Measurements from ENCODE around the gene SLC18B1. TPM values are rescaled to one million over a fixed set of nuclear protein-coding genes. Genes with fewer than 3 reads are reported as not detected.

Gene SLC18B1
- total RNA-seq, 4 donors from 2014 or later = 0.51 to 38.7 (median 8.0) TPM

DNA sequence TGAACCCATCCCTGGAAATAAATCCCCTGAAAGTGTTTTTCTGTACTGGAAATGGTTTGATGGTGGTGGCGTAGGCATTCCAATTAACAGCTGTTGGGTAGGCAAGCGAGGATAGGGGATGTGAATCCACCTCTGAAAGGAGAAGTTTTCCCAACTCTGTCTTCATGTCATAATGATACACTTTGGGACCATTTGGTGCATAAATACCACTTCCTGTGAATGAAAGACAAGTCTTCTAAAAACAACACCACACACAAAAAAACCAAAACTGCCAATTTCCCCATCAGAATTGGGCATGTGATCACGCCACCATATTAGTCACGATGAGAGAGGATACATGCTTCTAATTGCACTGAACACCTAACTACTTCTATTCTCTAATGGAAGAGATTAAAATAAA, 47.1 kb downstream of the SLC18B1 start:
- Histone ChIP-seq H3K27ac (no peak overlapping the region), H3K4me3 (no peak overlapping the region), H3K27me3 (no peaks in the 10 kb centered on the region), H3K9me3 (no peaks in the 10 kb centered on the region), H3K4me1 (no peaks in the 10 kb centered on the region), H3K36me3 (no peaks in the 10 kb centered on the region)
- intact Hi-C loops (cut with DNase I; ENCODE audit: low total_unique reads) = no loop called here
- no peak for DNase-seq
- TF ChIP-seq, protein P1, sequence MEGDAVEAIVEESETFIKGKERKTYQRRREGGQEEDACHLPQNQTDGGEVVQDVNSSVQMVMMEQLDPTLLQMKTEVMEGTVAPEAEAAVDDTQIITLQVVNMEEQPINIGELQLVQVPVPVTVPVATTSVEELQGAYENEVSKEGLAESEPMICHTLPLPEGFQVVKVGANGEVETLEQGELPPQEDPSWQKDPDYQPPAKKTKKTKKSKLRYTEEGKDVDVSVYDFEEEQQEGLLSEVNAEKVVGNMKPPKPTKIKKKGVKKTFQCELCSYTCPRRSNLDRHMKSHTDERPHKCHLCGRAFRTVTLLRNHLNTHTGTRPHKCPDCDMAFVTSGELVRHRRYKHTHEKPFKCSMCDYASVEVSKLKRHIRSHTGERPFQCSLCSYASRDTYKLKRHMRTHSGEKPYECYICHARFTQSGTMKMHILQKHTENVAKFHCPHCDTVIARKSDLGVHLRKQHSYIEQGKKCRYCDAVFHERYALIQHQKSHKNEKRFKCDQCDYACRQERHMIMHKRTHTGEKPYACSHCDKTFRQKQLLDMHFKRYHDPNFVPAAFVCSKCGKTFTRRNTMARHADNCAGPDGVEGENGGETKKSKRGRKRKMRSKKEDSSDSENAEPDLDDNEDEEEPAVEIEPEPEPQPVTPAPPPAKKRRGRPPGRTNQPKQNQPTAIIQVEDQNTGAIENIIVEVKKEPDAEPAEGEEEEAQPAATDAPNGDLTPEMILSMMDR (IDR thresholded peaks at IDR 0.05) = no peak
- TF ChIP-seq POLR2A (IDR thresholded peaks at IDR 0.05) = no peak

GRCh38 chr6:132750455-132751248, 47.8 kb downstream of the SLC18B1 start:
- Histone ChIP-seq H3K4me3 (no peak overlapping the region), H3K27ac (no peak overlapping the region), H3K4me1 (no peaks in the 10 kb centered on the region), H3K9me3 (no peaks in the 10 kb centered on the region), H3K27me3 (no peaks in the 10 kb centered on the region), H3K36me3 (no peaks in the 10 kb centered on the region)
- DNase-seq = no peak
- intact Hi-C loops (cut with DNase I; ENCODE audit: low total_unique reads) = no loop called here
- TF ChIP-seq, protein P1 (IDR thresholded peaks at IDR 0.05) = no peak
- no peak for TF ChIP-seq POLR2A (IDR thresholded peaks at IDR 0.05)

GRCh38 chr6:132749111-132749510, 49.3 kb downstream of the SLC18B1 start:
- intact Hi-C loops (cut with DNase I; ENCODE audit: low total_unique reads) = no loop called here
- Histone ChIP-seq H3K9me3 (no peaks in the 10 kb centered on the region), H3K27me3 (no peaks in the 10 kb centered on the region), H3K4me3 (no peak overlapping the region), H3K27ac (no peak overlapping the region), H3K36me3 (no peaks in the 10 kb centered on the region), H3K4me1 (no peaks in the 10 kb centered on the region)
- TF ChIP-seq, protein P1 (IDR thresholded peaks at IDR 0.05) = no peak
- TF ChIP-seq POLR2A (IDR thresholded peaks at IDR 0.05) = no peak
- DNase-seq = no peak

DNA sequence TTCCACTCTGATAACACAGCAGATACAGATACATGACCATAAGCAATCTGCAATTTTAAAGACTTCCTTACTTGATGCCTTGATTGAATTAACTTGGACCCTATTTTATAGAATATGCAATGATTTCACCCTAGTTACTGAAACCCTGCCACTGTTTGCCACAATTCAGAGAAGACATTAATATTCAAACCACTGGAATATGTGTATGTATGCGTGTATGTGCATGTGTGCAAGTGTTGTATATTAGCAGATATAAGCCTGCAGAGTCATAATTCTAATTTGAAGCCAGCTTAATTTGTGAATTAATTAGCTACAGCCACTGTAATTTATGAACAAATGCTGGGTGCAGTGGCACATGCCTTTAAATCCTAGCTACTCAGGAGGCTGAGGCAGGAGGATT, 50.0 kb downstream of the SLC18B1 start:
- Histone ChIP-seq H3K27ac (no peak overlapping the region), H3K9me3 (no peaks in the 10 kb centered on the region), H3K36me3 (no peaks in the 10 kb centered on the region), H3K27me3 (no peaks in the 10 kb centered on the region), H3K4me3 (no peak overlapping the region), H3K4me1 (no peaks in the 10 kb centered on the region)
- DNase-seq = no peak
- intact Hi-C loops (cut with DNase I; ENCODE audit: low total_unique reads) = no loop called here
- no peak for TF ChIP-seq POLR2A (IDR thresholded peaks at IDR 0.05)
- TF ChIP-seq, protein P1 (IDR thresholded peaks at IDR 0.05) = no peak

- H3K27ac ChIP-seq = no peak overlapping the region
Observed at GRCh38 chr6:132746048-132746447, 52.4 kb downstream of the SLC18B1 start.

More at GRCh38 chr6:132746048-132746447, 52.4 kb downstream of the SLC18B1 start:
- no peak for DNase-seq
- TF ChIP-seq, protein P1 (IDR thresholded peaks at IDR 0.05) = no peak
- TF ChIP-seq POLR2A (IDR thresholded peaks at IDR 0.05) = no peak
- Histone ChIP-seq H3K27me3 (no peaks in the 10 kb centered on the region), H3K4me1 (no peaks in the 10 kb centered on the region), H3K4me3 (no peak overlapping the region), H3K36me3 (no peaks in the 10 kb centered on the region), H3K9me3 (no peaks in the 10 kb centered on the region)
- intact Hi-C loops (cut with DNase I; ENCODE audit: low total_unique reads) = no loop called here
